ENCODE results near the gene PYGM. TPM values are rescaled to one million over a fixed set of nuclear protein-coding genes. Genes with fewer than 3 reads are reported as not detected.
A peak's percentile ranks its signal among the peaks of the same experiment; 100 is the strongest.

PYGM gene
- polyA plus RNA-seq, 1 experiment: 0.14 TPM

DNA sequence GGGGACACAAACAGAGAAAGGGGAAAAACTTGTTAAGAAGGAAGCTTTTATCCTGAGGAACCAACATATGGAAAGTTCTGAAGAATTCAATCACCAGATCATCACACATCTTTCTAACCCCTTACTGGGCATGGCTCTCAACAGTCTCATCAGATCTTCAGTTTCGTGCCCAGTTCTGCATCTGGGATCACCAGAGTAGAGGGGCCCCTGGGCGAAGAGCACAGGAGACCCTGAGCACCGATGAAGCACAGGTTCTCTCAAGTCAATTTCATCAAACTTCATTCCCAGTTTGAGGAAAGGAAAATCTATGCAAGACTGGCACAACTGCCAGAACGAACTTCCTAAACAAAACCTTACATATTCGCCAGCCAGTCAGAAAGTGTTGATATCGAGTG is 8.5 kb upstream of the PYGM start:
- H3K9me3 ChIP-seq (ENCODE audit: control insufficient read depth, insufficient read depth, low read length): no peaks in the 10 kb centered on the region
- H3K4me3 ChIP-seq (ENCODE audit: low read depth, low read length): no peak overlapping the region
- DNase-seq (ENCODE audit: low read depth, low spot score): no peak
- POLR2A ChIA-PET: no interaction called here
- CTCF ChIA-PET: interaction anchor here (0.6 to 2.1 kb wide), 5 partner anchors 9 to 116 kb away, joined by 3 to 11 read pairs (median 4); partner anchors contain the start of gene SF1
- H3K27ac ChIP-seq (ENCODE audit: low read depth, low read length): no peak overlapping the region
- TF ChIP-seq, protein P1, sequence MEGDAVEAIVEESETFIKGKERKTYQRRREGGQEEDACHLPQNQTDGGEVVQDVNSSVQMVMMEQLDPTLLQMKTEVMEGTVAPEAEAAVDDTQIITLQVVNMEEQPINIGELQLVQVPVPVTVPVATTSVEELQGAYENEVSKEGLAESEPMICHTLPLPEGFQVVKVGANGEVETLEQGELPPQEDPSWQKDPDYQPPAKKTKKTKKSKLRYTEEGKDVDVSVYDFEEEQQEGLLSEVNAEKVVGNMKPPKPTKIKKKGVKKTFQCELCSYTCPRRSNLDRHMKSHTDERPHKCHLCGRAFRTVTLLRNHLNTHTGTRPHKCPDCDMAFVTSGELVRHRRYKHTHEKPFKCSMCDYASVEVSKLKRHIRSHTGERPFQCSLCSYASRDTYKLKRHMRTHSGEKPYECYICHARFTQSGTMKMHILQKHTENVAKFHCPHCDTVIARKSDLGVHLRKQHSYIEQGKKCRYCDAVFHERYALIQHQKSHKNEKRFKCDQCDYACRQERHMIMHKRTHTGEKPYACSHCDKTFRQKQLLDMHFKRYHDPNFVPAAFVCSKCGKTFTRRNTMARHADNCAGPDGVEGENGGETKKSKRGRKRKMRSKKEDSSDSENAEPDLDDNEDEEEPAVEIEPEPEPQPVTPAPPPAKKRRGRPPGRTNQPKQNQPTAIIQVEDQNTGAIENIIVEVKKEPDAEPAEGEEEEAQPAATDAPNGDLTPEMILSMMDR (IDR thresholded peaks at IDR 0.05; ENCODE audit: low read depth, low read length): no peak
- H3K27me3 ChIP-seq (ENCODE audit: control insufficient read depth, insufficient read depth, low read length): no peaks in the 10 kb centered on the region

DNA sequence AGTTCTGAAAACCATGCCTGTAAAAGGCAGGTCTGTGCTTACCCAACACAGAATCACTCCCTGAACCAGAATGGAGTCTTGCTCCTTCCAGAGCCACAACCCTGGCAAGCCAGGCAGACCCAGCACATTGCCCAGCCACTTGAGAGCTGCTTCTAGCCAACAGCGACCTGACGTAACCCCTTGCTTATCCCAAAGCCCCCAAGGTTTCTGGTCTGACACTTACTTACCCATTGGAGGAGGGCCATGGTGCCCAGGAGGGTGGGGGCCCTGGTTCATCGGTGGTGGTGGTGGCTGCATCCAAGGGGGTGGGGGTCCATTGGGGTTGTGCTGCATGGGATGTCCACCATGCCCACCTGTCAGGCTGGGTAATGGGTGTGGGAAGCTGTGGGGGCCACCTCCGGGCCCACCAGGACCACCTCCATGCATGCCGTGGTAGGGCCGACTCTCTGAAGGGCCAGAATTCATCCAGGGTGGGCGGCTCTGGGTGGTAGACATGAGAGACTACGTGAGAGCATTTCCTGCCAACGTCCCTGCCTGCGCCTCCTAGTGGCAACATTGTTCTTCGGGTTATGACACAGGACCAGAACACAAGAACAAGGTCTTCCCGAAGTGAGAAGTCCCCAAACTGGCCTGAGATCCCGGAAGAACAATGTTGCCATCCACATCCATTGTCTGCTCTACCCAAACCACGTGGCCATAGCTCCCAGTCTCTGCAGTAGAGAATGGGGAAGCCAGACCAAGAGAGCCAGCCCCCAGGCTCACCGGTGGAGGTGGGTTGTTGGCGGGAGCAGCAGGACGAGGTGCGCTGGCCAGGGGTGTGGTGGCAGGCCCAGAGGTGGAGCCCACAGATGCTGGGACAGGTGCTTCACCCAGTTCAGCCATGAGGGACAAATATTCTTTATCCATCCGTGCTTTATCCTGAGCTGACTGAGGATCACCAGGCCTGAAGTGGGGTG is 7.8 kb upstream of the PYGM start:
- Histone ChIP-seq H3K27ac (ENCODE audit: low read depth, low read length) (no peak overlapping the region), H3K4me3 (ENCODE audit: low read depth, low read length) (no peak overlapping the region), H3K27me3 (ENCODE audit: control insufficient read depth, insufficient read depth, low read length) (no peaks in the 10 kb centered on the region), H3K9me3 (ENCODE audit: control insufficient read depth, insufficient read depth, low read length) (no peaks in the 10 kb centered on the region)
- no peak for DNase-seq (ENCODE audit: low read depth, low spot score)
- ChIA-PET CTCF (interaction anchor here (0.6 to 2.1 kb wide), 5 partner anchors 9 to 116 kb away, joined by 3 to 11 read pairs (median 4); partner anchors contain the start of gene SF1), POLR2A (no interaction called here)
- TF ChIP-seq, protein P1 (IDR thresholded peaks at IDR 0.05; ENCODE audit: low read depth, low read length): peak; percentile 64

DNA sequence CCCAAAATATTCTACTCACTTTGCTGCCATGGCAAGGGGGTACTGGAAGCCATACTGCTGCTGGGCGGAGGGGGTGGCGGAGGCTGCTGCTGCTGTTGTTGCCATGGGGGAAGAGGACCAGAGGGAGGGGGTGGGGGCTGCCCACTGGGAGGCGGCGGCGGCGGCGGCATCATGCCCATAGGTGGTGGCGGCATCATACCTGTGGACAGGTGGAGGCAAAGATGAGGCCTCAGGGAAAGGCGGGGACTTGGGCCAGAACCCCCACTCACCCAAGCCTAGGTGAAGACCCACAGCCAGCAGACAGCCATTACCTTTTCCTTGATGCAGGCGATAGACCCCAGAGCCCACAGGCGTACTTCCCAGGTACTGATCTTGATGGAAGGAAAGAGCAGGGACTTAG is 7.1 kb upstream of the PYGM start:
- ChIA-PET CTCF (interaction anchor here (2.1 kb wide), 1 partner anchor 10 kb away, joined by 11 read pairs; no protein-coding TSS in a partner anchor), POLR2A (no interaction called here)
- H3K4me3 ChIP-seq (ENCODE audit: low read depth, low read length): no peak overlapping the region
- H3K9me3 ChIP-seq (ENCODE audit: control insufficient read depth, insufficient read depth, low read length): no peaks in the 10 kb centered on the region
- TF ChIP-seq, protein P1 (IDR thresholded peaks at IDR 0.05; ENCODE audit: low read depth, low read length): no peak
- H3K27ac ChIP-seq (ENCODE audit: low read depth, low read length): no peak overlapping the region
- DNase-seq (ENCODE audit: low read depth, low spot score): no peak
- no peaks in the 10 kb centered on the region for H3K27me3 ChIP-seq (ENCODE audit: control insufficient read depth, insufficient read depth, low read length)

DNA sequence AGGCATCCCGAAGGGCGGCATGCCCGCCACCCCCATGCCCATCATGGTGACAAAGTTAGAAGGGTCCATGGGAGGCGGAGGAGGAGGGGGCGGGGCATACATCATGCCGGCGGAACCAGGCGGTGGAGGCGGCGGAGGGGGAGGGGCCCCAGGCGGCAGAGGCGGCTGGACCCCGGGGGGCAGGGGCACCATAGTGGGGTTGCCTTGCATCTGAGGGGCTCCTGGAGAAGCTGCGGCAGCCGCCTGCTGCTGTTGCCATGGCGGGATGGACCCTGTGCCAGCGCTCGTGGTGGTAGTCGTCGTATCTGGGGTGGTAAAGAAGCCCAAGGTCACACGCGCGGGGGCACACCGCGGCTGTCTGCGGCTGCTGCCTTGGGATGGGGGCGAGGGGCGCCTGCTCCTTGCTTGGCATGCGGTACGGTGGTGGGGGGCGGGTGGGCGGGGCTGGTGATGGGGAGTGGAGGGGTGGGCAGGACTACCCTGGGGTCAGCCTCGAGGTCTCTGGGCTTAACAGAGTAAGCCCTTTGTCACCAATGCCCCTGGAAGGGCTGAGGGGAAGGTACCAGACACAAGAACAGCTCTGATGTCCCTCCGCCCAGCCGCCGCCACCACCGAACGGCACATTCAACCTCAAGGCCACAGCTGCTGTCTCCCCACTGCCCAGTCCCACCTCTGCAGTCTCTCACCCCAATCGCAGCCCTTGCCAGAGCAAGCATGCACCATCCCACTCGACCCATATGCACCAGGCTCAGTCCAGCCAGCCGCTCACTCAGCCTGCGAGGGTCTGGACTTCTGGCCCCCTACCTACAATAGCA is 6.3 kb upstream of the PYGM start:
- Histone ChIP-seq H3K27me3 (ENCODE audit: control insufficient read depth, insufficient read depth, low read length) (no peaks in the 10 kb centered on the region), H3K9me3 (ENCODE audit: control insufficient read depth, insufficient read depth, low read length) (no peaks in the 10 kb centered on the region), H3K4me3 (ENCODE audit: low read depth, low read length) (no peak overlapping the region), H3K27ac (ENCODE audit: low read depth, low read length) (no peak overlapping the region)
- DNase-seq (ENCODE audit: low read depth, low spot score): no peak
- ChIA-PET POLR2A (interaction anchor here (0.7 kb wide), 1 partner anchor 126 kb away, joined by 3 read pairs; no protein-coding TSS in a partner anchor), CTCF (no interaction called here)
- TF ChIP-seq, protein P1 (IDR thresholded peaks at IDR 0.05; ENCODE audit: low read depth, low read length): no peak
